K562 (cell line): ENCODE measurements around the gene CNOT10. TPM values are rescaled to one million over a fixed set of nuclear protein-coding genes. Genes with fewer than 3 reads are reported as not detected.

Experiments
- CREB1 ChIP-seq, 2 experiments: sonication (generic) in 1 of 2; formaldehyde crosslinking in 1 of 2; IDR thresholded peaks; 2 replicates each; pipeline versions ENCODE4 v1.6.1 to v1.8.0; 2012 to 2022; ENCODE audit warnings: inconsistent platforms in 1 of 2, mild to moderate bottlenecking in 1 of 2, missing genetic modification reagents in 1 of 2, moderate library complexity in 1 of 2
- EWSR1 ChIP-seq: fragments of 450-650 bp; IDR thresholded peaks from 2 replicates; pipeline ENCODE4 v1.6.1; 2018; ENCODE audit warnings: borderline replicate concordance, mild to moderate bottlenecking, low read depth, moderate library complexity; ENCODE audit not compliant: partially characterized antibody
- FIP1L1 ChIP-seq: fragments of 200-400 bp; formaldehyde crosslinking; IDR thresholded peaks from 2 replicates; pipeline ENCODE4 v1.6.1; 2018; ENCODE audit warnings: mild to moderate bottlenecking, low read depth, low read length; ENCODE audit not compliant: poor library complexity, severe bottlenecking
- FOXA1 ChIP-seq: fragments of 450-650 bp; IDR thresholded peaks from 2 replicates; pipeline ENCODE4 v1.6.1; 2016; ENCODE audit warnings: mild to moderate bottlenecking, borderline replicate concordance
- NEUROD1 ChIP-seq: fragments of 150-350 bp; IDR thresholded peaks from 2 replicates; pipeline ENCODE4 v1.6.1; 2014; ENCODE audit warnings: borderline replicate concordance, low read length, low read depth; ENCODE audit not compliant: partially characterized antibody
- PTRF ChIP-seq: fragments of 450-650 bp; IDR thresholded peaks from 2 replicates; pipeline ENCODE4 v1.6.1; 2016; ENCODE audit warnings: mild to moderate bottlenecking, missing genetic modification characterization, missing compliant biosample characterization
- RNF219 ChIP-seq: fragments of 250-450 bp; sonication (Bioruptor Pico); IDR thresholded peaks from 2 replicates; pipeline ENCODE4 v1.5.0; 2022; ENCODE audit warnings: mild to moderate bottlenecking
- SLC30A9 ChIP-seq: fragments of 250-450 bp; sonication (Bioruptor Pico); IDR thresholded peaks from 2 replicates; pipeline ENCODE4 v1.8.0; 2022; ENCODE audit warnings: mild to moderate bottlenecking, moderate library complexity
- SMC3 ChIP-seq: conservative IDR thresholded peaks from 2 replicates; pipeline ENCODE4 v1.6.1; 2011; ENCODE audit warnings: low read depth, low read length, improper control_type of control experiment; ENCODE audit not compliant: insufficient read depth
- TAF1 ChIP-seq: IDR thresholded peaks from 2 replicates; pipeline ENCODE4 v1.6.1; 2011; ENCODE audit warnings: mild to moderate bottlenecking, low read length, moderate library complexity; ENCODE audit not compliant: insufficient read depth, control insufficient read depth, severe bottlenecking; ENCODE audit errors: extremely low read depth
- TAF9B ChIP-seq: fragments of 450-650 bp; IDR thresholded peaks from 2 replicates; pipeline ENCODE4 v1.6.1; 2018; ENCODE audit warnings: mild to moderate bottlenecking; ENCODE audit not compliant: partially characterized antibody
- ZNF121 ChIP-seq: sonication (generic); formaldehyde crosslinking; conservative IDR thresholded peaks from 2 replicates; pipeline ENCODE4 v1.8.0; 2022; ENCODE audit warnings: missing genetic modification reagents
- ZNF354B ChIP-seq: fragments of 250-450 bp; sonication (Bioruptor Pico); IDR thresholded peaks from 2 replicates; pipeline ENCODE4 v1.4.0; 2020
- ZNF584 ChIP-seq: fragments of 200-800 bp; sonication (Bioruptor generic); IDR thresholded peaks from 2 replicates; pipeline ENCODE4 v1.6.1; 2016; ENCODE audit warnings: low read depth, mild to moderate bottlenecking, missing genetic modification characterization, missing compliant biosample characterization
- polyA plus RNA-seq, 8 experiments: library from polyadenylated mRNA; depleted of rRNA in 4 of 8; stranded (reverse) in 5 of 8; unstranded in 3 of 8; fragments of >200 nt; fragmentation: Nextera tagmentation in 2 of 8; fragmentation: Illumina TruSeq in 1 of 8; extraction: Ambion mirVana in 2 of 8; extraction: Trizol in 1 of 8; gene quantifications; 2 replicates each; pipeline versions ENCODE4 v1.2.1 to v1.2.3, GENCODE V29; 2011 to 2014; ENCODE audit warnings: inconsistent platforms in 1 of 8, missing spikeins in 1 of 8
- total RNA-seq, 7 experiments: library from RNA; depleted of rRNA in 6 of 7; stranded (reverse); fragments of >200 nt in 6 of 7; fragmentation: Illumina TruSeq in 2 of 7; extraction: Trizol in 2 of 7; gene quantifications; 2 replicates each; pipeline versions ENCODE4 v1.2.1 to v1.2.3, GENCODE V29; 2011 to 2021; ENCODE audit warnings: low replicate concordance in 1 of 7
- TF ChIP-seq, protein P1 (sequence below): fragments of 450-650 bp; IDR thresholded peaks from 2 replicates; pipeline ENCODE4 v1.6.1; 2017; ENCODE audit warnings: antibody characterized with exemption
- TF ChIP-seq, protein P2 (sequence below): fragments of 450-650 bp; formaldehyde crosslinking; IDR thresholded peaks from 2 replicates; pipeline ENCODE4 v1.4.0; 2020; ENCODE audit warnings: mild to moderate bottlenecking
- TF ChIP-seq, protein P3 (sequence below): sonication (generic); formaldehyde crosslinking; IDR thresholded peaks from 2 replicates; pipeline ENCODE4 v1.8.1; 2022; ENCODE audit warnings: missing genetic modification reagents

The CNOT10 gene
- total and polyA plus RNA-seq, 9 of the 15 experiments (the other 6 are each of a cell fraction or from before 2014, with no cell fraction given) = 35.7 to 114 (median 81.9) TPM

- TF ChIP-seq, protein P1, sequence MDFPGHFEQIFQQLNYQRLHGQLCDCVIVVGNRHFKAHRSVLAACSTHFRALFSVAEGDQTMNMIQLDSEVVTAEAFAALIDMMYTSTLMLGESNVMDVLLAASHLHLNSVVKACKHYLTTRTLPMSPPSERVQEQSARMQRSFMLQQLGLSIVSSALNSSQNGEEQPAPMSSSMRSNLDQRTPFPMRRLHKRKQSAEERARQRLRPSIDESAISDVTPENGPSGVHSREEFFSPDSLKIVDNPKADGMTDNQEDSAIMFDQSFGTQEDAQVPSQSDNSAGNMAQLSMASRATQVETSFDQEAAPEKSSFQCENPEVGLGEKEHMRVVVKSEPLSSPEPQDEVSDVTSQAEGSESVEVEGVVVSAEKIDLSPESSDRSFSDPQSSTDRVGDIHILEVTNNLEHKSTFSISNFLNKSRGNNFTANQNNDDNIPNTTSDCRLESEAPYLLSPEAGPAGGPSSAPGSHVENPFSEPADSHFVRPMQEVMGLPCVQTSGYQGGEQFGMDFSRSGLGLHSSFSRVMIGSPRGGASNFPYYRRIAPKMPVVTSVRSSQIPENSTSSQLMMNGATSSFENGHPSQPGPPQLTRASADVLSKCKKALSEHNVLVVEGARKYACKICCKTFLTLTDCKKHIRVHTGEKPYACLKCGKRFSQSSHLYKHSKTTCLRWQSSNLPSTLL = no peak
- no peak for TF ChIP-seq EWSR1
- TF ChIP-seq RNF219 (CRISPR knock-in tag) = no peak
- no peak for TF ChIP-seq ZNF584 (CRISPR knock-in tag)
- TF ChIP-seq NEUROD1 = no peak
- TF ChIP-seq SLC30A9 (CRISPR knock-in tag) = no peak
- TF ChIP-seq CREB1 (IDR thresholded peaks at IDR 0.05) = no peak
- no peak for TF ChIP-seq CREB1 (CRISPR knock-in tag; IDR thresholded peaks at IDR 0.05)
- TF ChIP-seq, protein P2, sequence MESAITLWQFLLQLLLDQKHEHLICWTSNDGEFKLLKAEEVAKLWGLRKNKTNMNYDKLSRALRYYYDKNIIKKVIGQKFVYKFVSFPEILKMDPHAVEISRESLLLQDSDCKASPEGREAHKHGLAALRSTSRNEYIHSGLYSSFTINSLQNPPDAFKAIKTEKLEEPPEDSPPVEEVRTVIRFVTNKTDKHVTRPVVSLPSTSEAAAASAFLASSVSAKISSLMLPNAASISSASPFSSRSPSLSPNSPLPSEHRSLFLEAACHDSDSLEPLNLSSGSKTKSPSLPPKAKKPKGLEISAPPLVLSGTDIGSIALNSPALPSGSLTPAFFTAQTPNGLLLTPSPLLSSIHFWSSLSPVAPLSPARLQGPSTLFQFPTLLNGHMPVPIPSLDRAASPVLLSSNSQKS (CRISPR knock-in tag) = no peak
- TF ChIP-seq, protein P3, sequence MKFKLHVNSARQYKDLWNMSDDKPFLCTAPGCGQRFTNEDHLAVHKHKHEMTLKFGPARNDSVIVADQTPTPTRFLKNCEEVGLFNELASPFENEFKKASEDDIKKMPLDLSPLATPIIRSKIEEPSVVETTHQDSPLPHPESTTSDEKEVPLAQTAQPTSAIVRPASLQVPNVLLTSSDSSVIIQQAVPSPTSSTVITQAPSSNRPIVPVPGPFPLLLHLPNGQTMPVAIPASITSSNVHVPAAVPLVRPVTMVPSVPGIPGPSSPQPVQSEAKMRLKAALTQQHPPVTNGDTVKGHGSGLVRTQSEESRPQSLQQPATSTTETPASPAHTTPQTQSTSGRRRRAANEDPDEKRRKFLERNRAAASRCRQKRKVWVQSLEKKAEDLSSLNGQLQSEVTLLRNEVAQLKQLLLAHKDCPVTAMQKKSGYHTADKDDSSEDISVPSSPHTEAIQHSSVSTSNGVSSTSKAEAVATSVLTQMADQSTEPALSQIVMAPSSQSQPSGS (CRISPR knock-in tag) = no peak
- no peak for TF ChIP-seq ZNF354B
- TF ChIP-seq ZNF121 (CRISPR knock-in tag) = no peak
- TF ChIP-seq FIP1L1 = no peak
- TF ChIP-seq PTRF (tag) = no peak
- no peak for TF ChIP-seq FOXA1
- no peak for TF ChIP-seq SMC3
- no peak for TF ChIP-seq TAF9B
- TF ChIP-seq TAF1 = no peak
Observed at GRCh38 chr3:32684029-32684799, 774 bp upstream of the CNOT10 start (continued).
